Stimulated activated CD8-positive, alpha-beta memory T cell treated with anti-CD3 and anti-CD28 coated beads, Interleukin-15, amount 100 ng/mL, for 24 hours (primary cell): ENCODE results near the gene ANKRD33B.

Source experiments
- DNase-seq: peaks from one replicate; pipeline ENCODE4 v3.0.0-alpha.2; 2020; ENCODE audit warnings: low read depth

The ANKRD33B gene

DNA sequence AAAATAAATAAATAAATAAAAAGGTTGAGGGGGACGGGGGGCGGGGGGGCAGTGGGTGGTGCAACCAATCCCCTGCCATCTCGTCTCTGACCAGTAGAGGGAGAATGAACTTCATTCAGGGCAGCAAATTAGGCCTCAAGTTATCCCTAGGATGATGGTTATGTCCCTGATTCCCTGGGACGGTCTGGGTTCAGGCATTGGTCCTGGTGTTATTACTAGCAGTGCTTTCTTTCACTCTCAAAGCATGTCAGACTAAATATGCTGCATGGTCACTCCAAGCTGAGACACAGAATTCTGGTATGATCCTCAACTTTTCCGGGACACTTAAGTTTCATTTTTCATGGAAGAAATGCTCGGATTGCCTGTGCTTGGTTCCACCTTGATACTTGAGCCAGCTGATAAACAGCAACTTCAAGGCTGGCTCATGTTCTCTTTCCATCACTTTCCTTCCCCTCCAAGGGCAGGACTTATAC, 137.7 kb downstream of the ANKRD33B start:
- DNase-seq = no peak

DNA sequence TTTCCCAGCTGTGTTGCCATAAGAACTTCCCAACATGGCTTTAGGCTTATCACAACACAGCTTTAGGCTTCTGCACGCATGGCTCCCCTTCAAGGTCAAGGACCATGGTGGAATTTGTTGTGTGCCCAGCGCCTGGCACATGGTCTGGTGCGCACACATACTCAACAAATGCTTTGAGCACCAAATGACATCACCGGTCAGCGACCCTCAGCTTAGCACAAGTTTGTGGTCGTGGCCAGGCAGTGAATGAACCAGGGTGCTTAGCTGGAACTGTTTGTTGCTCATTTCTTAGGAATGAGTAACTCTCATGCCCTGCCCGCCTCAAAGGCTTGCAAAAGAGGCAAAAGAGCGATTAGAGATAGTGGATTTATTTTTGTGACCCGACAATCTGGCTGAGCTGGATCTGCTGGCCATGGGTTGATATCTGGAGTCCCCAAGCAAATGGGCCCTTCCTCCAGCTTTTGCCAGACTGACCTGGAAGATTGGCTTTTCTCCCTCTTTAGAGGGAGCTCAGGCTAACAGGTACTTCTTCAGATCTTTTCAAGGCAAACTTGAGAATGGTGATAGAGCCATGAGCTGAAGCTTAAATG, 138.3 kb downstream of the ANKRD33B start:
- DNase-seq = no peak

DNA sequence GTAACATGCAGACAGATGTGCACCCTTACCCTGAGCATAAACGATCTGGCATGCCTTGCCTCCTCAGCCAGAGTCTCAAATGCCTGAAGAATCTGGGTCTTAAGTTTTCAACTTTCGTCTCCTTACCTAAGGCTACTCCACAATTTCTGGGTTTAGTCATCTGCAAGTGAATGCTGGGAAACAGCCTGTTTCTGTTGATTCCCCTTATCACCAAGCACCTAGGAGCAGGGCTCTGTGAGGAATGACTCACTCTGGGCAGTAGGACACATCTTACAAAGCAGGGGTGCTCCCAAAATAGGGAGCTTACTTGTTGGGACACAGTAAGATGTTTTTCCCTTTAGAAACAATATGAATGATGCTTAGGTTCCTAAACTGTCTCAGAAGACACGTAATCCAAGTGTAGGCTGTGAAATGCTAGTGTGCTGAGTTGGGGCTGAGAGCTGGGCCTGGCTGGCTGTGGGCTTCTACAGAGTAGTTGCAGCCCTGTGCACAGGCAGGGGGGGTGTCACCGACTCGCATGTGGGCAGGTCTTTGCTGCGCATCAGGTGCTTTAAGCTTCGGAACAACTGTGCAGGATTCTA, 139.1 kb downstream of the ANKRD33B start:
- DNase-seq = no peak

DNA sequence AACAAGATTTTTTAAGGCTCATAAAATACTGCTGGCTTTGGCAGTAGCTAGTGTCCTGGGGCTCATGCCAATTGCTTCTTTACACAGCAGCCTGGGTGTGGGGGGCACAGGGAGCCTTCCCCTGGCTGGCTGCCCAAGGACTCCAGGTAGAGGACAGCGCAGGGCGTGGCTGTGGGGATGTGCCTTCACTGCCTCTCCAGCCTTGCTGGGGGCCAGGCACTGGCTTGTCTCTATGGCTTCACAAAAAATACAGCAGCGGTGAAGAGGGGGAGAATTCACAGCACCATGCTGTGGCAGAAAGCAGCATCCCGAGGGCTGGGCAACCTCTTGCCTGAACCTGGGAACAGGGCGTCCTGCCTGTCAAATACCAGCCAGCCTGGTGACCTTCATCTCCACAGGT, 139.8 kb downstream of the ANKRD33B start:
- DNase-seq = no peak

DNA sequence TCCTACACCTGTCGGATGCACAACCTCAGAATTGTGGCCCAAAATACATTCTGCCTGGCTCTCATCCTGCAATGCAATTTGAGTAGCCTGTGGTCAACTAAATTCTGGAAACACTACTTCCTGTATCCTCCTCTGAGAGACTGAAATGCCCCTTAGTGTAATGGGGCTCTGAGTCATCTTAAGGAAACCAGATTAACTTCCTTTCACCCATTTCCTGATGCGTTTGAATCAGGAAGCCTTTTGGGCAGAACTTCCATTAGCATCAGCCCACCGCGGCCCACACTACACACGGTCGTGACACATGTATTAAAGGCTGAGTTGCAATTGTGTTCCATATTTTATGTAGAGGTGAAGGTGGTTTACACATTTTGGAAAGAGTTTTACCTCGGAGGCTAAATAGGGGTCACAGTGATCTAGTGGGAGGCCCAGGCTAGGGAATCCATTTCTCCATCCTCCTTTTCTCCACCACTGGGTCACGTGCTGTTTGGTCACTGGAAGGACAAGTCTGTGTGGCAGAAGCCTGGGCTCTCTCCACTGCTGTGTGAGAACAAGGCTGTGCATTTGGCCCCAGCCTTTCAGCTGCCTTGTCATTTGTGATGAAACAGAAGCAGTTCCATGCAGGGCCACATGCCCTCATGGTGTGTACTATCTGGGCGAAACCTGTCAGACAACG, 141.2 kb downstream of the ANKRD33B start:
- no peak for DNase-seq

DNA sequence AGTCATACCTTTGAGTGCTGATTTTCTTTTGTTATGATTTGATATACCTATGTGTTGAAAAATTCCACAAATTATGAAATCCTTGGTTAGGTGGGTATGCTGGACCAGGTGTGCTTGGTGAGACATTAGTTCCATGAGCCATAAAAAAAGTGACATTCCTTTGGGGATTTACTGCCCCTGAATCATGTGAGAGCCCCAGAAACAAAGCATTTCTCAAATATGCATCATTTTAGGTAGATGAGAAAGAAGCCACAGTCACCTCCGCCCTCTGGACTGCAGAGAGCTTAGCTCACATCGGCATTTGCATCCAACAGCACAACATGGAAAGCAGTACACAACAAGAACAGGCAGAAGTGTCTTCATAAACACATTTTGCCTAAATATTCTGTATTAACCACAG, 141.9 kb downstream of the ANKRD33B start:
- no peak for DNase-seq

DNA sequence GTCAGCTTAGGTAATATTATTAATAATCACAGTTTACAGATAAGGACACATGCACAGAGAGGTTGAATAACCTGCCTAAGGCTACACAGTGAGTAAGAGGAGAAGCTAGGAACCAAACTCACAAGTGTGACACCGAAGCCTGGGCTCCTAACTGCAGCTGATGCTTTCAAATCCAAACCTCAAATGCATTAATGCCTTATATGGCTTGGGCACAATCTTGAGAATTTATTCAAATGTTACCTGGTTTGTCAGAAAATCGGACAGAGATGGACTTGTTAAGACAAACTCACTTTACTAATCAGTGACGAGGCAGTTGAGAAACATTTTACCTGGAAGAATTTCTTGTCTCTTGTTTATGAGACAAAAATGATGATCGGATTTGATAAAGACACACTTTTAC, 142.5 kb downstream of the ANKRD33B start:
- no peak for DNase-seq
